Thoracic aorta (tissue), 2 donors: ENCODE results near the gene KRTAP10-3. TPM values are rescaled to one million over a fixed set of nuclear protein-coding genes. Genes with fewer than 3 reads are reported as not detected.
"Not testable (repeated sequence)": the region's sequence is repeated elsewhere in the genome, so short reads cannot be mapped to it uniquely, and the experiment has no call there.

Experiments
- ATAC-seq: fragments of 150-250 bp; one replicate; pipeline ENCODE4 v1.8.0; 2017; ENCODE audit warnings: low read depth; ENCODE audit not compliant: insufficient number of reproducible peaks, low FRiP score
- DNase-seq: peaks from one replicate; pipeline ENCODE4 v3.0.0-alpha.2; 2020; ENCODE audit warnings: low spot score
- H3K27ac ChIP-seq, 2 donors: fragments of 200-600 bp; sonication (generic); 1 replicate in 1 of 2; 2 replicates in 1 of 2; pipeline ENCODE4 v1.5.1; 2016; ENCODE audit warnings: mild to moderate bottlenecking in 2 of 2, moderate library complexity in 2 of 2
- H3K27me3 ChIP-seq: fragments of 200-600 bp; sonication (generic); replicated peaks from 2 replicates; pipeline ENCODE4 v1.6.0; 2016; ENCODE audit warnings: mild to moderate bottlenecking; ENCODE audit not compliant: insufficient read depth
- H3K36me3 ChIP-seq: fragments of 200-600 bp; sonication (generic); one replicate; pipeline ENCODE4 v1.5.1; 2016
- H3K4me1 ChIP-seq, 2 donors: fragments of 200-600 bp; sonication (generic); 1 replicate in 1 of 2; 2 replicates in 1 of 2; pipeline versions ENCODE4 v1.5.1 to v1.6.0; 2016; ENCODE audit warnings: low read depth in 2 of 2, mild to moderate bottlenecking in 1 of 2; ENCODE audit not compliant: control insufficient read depth in 1 of 2
- H3K4me3 ChIP-seq: fragments of 200-600 bp; sonication (generic); 2 replicates; pipeline ENCODE4 v1.5.1; 2016; ENCODE audit warnings: mild to moderate bottlenecking
- H3K9me3 ChIP-seq: fragments of 200-600 bp; sonication (generic); 2 replicates; pipeline ENCODE4 v1.5.1; 2016
- total RNA-seq, 2 donors: library from RNA; depleted of rRNA; stranded (reverse); fragments of >200 nt; gene quantifications; one replicate each; pipeline versions ENCODE4 v1.1.0 to v1.2.3, GENCODE V29; 2016
- TF ChIP-seq, protein P1 (sequence below): fragments of 200-600 bp; sonication (generic); IDR thresholded peaks from one replicate; pipeline ENCODE4 v1.5.1; 2019; ENCODE audit warnings: antibody characterized with exemption

Gene KRTAP10-3
- total RNA-seq, 2 donors from 2014 or later, result not detected

GRCh38 chr21:44567481-44568171, 9.0 kb upstream of the KRTAP10-3 start:
- Histone ChIP-seq H3K9me3 (peaks cover 2% of the 10 kb centered on the region), H3K4me3 (no peak overlapping the region), H3K27me3 (no peaks in the 10 kb centered on the region), H3K4me1 (no peaks in the 10 kb centered on the region), H3K36me3 (no peaks in the 10 kb centered on the region), H3K27ac (no peak overlapping the region)
- ATAC-seq (no peak), DNase-seq (no peak)
- TF ChIP-seq, protein P1, sequence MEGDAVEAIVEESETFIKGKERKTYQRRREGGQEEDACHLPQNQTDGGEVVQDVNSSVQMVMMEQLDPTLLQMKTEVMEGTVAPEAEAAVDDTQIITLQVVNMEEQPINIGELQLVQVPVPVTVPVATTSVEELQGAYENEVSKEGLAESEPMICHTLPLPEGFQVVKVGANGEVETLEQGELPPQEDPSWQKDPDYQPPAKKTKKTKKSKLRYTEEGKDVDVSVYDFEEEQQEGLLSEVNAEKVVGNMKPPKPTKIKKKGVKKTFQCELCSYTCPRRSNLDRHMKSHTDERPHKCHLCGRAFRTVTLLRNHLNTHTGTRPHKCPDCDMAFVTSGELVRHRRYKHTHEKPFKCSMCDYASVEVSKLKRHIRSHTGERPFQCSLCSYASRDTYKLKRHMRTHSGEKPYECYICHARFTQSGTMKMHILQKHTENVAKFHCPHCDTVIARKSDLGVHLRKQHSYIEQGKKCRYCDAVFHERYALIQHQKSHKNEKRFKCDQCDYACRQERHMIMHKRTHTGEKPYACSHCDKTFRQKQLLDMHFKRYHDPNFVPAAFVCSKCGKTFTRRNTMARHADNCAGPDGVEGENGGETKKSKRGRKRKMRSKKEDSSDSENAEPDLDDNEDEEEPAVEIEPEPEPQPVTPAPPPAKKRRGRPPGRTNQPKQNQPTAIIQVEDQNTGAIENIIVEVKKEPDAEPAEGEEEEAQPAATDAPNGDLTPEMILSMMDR, result no peak

GRCh38 chr21:44566403-44566802, 7.8 kb upstream of the KRTAP10-3 start:
- no peaks in the 10 kb centered on the region for H3K36me3 ChIP-seq
- H3K27ac ChIP-seq, result no peak overlapping the region
- no peak for DNase-seq
- TF ChIP-seq, protein P1, result no peak
- ATAC-seq, result no peak
- no peak overlapping the region for H3K4me3 ChIP-seq
- H3K4me1 ChIP-seq, result no peaks in the 10 kb centered on the region
- H3K9me3 ChIP-seq, result peaks cover 5% of the 10 kb centered on the region
- no peaks in the 10 kb centered on the region for H3K27me3 ChIP-seq

DNA sequence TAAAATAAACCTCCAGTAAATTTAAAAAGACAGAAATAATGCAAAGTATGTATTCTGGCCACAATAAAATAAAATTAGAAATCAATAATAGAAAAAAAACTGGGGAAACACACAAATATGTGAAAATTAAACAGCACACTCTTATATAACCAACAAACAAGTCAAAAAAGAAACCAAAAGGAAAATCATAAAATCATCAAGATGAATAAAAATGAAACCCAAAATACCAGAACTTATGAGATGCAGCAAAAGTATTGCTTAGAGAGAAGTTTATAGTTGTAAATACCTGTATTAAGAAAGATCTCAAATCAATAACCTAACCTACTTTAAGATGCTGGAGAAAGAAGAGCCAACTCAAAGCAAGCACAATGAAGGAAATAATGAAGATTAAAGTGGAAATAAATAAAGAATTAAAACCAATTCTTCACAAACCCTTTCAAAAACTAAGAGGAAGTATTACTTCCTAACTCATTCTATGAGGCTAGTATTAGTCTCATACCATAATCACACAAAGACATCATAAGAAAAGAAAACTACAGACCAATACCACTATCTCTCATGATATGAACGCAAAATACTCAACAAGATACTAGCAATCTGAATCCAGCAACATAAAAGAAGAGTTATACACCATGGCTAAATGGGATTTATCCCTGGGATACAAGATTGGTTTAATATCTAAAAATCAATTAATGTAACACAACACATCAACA, 6.4 kb upstream of the KRTAP10-3 start:
- no peaks in the 10 kb centered on the region for H3K36me3 ChIP-seq
- H3K27ac ChIP-seq, result no peak overlapping the region
- no peaks in the 10 kb centered on the region for H3K27me3 ChIP-seq
- H3K9me3 ChIP-seq, result peaks cover 5% of the 10 kb centered on the region
- ATAC-seq (no peak), DNase-seq (no peak)
- TF ChIP-seq, protein P1, result no peak
- H3K4me1 ChIP-seq, result no peaks in the 10 kb centered on the region
- no peak overlapping the region for H3K4me3 ChIP-seq

DNA sequence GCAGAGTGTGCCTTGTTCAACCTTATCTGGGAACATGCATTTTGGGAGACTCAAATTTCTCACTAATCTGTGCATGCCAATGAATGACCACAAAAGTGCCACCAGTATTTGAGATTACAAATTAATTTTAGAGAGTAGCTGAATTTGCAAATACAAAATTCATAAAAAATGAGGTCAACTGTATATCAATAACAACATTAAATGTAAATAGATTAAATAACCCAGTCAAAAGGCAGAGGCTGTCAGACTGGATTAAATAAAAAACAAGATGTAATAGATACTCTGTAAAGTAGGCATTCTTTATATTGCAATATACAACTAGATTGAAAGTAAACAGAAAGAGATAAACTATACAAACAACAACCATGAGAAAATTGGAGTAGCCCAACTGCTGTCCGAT, 5.5 kb upstream of the KRTAP10-3 start:
- ATAC-seq (no peak), DNase-seq (no peak)
- Histone ChIP-seq H3K4me1 (no peaks in the 10 kb centered on the region), H3K27me3 (no peaks in the 10 kb centered on the region), H3K27ac (no peak overlapping the region), H3K4me3 (no peak overlapping the region), H3K9me3 (peaks cover 5% of the 10 kb centered on the region), H3K36me3 (no peaks in the 10 kb centered on the region)
- TF ChIP-seq, protein P1, result no peak

DNA sequence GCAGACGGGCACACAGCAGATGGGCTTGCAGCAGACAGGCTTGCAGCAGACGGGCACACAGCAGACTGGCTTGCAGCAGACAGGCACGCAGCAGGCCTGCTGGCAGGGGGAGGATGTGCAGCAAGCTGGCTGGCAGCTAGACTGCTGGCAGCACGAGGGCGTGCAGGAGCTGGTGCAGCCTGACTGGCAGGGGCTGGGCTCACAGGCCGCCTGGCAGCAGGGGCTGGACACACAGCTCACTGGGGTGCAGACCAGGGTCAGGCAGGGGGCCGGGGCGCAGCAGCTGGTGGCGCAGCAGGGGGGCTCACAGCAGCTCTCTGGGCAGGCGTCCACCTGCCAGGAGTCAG, 293 bp downstream of the KRTAP10-3 start:
- DNase-seq, H3K27ac ChIP-seq, H3K9me3 ChIP-seq, H3K36me3 ChIP-seq, H3K4me3 ChIP-seq, H3K27me3 ChIP-seq, ATAC-seq, H3K4me1 ChIP-seq: not testable (repeated sequence)
